ENCODE data around the gene SNAI3. TPM values are rescaled to one million over a fixed set of nuclear protein-coding genes. Genes with fewer than 3 reads are reported as not detected.

Gene SNAI3
- total RNA-seq, 1 experiment from 2014 or later, result not detected

DNA sequence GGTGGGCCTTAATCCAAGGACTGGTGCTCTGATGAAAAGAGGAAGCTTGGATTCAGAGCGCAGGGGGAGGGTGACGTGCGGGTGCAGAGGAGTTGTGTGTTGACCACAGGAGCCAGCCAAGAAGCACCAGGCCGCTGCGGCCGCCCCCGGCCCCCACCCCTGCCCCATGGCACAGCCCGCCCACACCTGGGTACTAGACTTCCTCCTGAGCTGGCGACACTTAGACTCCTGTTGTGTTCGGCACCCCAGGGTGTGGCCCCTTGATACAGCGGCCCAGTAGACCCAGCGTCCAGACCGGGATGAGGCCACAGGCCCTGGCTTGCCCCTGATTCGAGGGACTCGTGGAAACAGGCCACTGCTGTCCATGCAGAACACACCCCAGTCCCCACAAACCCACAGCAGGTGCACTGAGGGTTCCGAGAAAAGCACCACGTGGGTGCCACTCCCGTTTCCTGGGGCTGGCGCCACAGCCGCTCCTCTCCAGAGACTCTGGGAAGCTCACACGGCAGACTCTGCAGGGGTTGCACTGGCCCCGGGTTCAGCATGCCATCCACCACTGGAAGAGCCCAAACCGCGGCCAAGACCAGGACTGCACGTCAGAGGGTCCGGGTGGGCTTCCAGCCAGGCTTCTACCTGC lies 5.7 kb upstream of the SNAI3 start:
- DNase-seq (ENCODE audit: low spot score), result no peak

DNA sequence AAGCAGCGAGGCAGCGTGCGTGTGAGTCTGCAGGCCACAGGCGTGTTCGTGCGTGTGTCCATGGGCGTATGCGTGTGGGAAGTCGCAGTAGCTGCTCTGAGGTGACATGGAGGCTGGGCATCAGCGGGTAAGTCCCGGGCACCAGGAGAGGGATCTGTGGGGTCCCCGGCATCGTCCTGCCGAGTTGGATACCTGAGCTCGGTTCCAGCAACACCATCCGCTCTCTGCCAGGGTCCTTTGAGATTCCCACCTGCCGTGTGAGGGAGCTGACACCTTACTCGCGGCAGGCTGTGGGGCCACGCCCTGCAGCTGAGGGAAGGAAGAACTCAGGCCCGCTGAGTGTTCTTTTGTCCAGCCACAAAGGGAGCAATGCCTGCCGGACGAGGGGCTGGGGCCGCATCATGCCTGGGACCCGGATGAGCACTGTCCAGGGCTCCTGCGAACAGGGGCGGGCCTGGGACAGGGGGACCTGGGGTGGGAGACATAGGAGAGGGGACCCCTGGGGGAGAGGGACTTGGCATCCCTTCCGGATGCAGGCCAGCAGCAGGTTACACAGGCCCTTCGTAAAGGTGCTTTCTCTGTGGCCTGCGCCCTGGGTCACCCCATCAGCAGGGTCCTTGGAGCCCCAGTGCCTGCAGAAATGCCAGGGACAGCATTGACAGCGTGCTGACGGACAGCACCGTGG lies 5.0 kb upstream of the SNAI3 start:
- DNase-seq (ENCODE audit: low spot score), result no peak

DNA sequence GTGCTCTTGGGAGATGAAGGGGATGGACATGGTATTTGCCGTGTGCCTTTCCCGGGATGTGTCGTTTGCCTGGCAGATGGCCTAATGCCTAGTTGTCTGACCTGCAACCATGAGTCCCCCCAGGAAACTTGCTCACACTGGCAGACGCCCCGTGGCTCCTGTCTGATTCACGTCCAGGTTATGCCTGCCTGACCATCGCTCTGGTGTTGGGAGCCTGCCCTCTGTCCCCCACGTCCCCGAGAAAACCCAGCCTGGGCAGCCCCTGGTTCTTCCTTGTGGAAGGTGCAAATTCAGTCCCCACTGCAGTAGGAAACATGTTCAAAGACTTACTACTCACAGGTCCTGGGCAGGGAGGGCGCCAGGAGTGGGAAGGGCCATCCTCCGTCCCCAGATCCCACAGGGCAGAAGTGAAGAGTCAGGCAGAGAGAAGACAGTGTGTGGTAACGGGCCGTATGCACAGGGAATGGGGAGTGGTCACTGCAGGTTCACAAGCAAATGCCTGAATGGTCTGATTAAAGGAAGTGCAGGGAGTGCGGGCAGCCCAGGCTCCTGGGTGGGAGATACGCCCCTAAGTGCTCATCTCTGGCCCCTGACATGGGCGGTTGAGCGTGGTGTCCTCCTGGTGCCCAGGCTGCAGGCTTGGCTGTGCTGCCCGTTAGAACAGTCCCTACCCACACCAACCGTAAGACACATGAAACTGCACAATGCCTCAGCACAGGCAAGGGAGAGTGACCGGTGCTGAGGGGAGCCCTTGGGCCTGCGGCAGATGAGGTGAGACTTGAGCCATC lies 4.2 kb upstream of the SNAI3 start:
- DNase-seq (ENCODE audit: low spot score), result no peak

DNA sequence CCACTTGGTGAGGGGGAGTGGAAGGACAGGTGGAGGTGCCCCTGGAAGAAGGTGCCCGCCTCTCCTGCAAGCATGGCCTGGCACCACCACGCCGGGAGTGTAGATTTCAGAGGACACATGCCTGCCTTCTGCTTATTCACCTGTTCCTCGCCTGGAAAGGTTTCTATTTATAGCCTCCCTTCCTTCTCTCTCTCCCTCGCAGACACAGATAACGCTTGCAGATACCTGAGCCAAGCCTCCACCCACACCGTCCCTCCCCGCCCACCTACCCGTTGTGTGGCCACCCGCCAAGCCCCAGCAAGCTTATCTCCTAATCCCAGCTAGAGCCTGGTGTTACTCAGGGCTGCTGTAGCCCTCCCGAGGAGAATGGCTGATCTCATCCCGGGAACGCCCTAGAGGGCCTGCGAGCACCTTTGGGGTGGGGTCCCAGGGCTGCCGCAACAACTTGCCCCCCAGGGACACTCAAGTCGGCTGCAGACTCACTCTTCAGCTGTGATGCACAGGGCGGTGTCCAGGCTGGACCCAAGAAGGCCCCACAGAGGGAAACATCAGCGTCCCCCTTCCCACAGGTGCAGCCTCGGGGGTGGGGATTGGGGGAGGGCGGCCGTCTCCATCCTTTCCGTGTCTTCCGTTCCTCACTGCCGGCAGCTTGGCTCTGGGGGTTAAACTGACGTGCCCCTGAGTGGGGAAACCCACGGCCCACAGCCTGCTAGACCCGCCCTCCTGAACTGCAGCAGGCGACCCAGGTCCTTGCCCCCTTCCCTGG lies 1.9 kb upstream of the SNAI3 start:
- no peak for DNase-seq (ENCODE audit: low spot score)

DNA sequence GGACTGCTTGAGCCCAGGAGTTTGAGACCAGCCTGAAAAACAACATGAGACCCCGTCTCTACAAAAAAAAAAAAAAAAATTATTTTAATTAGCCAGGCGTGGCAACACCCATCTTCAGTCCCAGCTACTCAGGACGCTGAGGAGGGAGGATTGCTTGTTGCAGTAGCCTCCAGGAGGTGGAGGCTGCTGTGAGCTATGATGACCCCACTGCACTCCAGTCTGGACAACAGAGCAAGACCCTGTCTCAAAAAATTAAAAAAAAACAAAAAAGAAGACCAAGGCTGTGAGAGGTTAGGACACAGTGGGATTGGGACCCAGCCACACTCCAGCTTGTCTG lies 1.3 kb upstream of the SNAI3 start:
- no peak for DNase-seq (ENCODE audit: low spot score)

DNA sequence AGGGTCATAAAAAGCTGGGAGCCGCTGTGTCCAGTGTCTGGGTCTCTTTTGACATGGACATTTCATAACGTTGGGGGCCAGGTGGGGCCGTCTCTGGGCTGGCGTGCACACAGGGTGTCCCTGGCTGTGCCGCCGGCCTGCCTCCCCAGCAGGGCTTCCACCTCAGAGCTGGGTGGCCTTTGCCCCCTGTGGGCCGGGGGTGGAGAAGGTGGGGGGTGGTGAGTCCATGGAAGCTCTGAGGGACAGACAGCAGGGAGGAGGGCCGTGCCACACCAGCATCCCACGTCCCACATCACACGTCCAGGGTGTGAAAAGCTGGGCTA lies 908 bp upstream of the SNAI3 start:
- DNase-seq (ENCODE audit: low spot score), result no peak

DNA sequence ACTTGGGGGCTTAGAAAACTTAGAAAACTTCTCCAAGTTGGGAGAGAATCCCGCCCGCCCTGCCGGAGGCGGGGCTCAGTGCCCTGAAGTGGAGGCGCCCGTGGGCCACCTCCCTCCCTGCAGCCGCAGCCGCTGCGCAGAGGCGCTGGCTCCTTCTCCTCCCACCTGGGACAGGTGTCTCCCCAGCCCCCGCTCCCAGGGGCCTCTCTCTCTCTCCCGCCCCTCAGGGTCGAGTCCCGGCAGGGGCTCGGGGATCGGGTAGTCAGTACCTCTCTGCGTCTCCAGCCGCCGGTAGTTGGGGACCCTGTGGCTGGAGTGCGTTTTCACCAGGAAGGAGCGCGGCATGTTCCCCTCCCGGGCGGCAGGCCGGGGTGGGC lies 257 bp downstream of the SNAI3 start:
- no peak for DNase-seq (ENCODE audit: low spot score)

DNA sequence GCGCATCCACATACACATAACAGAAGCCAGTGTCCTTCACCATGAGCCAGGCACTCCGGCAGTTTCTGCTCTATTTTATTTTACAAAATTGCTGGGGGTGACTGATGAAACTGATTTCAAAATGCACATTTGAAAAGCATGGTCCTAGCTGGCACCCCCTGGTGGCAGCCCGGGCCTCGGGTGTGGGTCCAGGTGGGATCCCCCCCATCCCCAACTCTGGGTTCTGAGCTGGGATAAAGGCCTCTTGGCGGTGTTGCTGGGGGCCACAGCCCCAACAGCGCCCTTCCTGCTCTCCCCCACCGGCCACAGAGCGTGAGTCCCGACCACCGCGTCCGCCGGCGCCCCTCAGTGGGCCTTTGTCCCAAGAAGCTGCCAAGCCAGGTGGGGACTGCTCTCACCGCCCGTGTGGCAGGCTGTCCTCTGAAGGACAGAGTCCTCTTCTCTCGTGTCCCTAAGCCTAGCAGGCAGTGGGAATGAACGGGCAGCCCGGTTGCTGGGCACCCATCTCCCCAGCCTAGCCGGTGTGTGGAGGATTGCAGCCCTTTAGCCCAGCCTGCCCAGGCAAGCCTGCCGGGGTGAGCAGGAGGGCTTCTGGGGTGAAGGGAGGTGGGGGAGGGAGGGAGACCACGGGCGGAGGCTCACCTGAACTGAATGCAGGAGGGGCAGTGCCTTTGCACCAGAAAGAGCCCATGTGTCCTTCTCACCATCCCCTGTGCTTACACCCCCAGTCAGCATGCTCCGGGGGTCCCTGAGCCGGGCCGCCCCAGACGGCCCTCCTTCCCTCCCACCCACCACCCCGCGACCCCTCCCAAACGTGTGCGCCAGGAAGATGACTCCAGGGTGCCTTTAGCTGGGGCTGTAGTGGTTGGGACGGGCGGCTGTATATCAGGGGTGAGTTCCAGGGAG lies 898 bp downstream of the SNAI3 start:
- DNase-seq (ENCODE audit: low spot score), result no peak

DNA sequence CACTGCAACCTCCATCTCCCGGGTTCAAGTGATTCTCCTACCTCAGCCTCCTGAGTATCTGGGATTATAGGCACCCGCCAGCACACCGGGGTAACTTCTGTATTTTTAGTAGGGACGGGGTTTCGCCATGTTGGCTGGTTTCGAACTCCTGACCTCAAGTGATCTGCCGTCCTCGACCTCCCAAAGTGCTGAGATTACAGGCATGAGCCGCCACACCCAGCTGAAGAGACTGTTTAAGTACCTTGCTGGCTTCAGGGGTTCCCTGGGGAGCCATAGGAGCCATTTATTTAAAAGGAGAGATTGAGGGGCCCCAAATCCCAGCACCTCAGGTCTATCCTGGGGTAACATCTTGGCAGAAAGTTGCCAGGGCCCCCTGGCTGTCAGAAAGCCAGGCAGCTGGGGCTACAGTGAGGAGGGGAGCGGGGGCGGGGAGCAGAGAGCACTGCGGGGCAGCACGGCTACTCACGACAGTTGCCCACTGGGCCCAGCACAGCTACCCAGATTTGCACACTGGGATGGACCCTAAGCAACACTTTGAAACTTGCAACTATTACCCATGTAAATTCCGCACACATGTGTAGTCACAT lies 1.6 kb downstream of the SNAI3 start:
- no peak for DNase-seq (ENCODE audit: low spot score)

DNA sequence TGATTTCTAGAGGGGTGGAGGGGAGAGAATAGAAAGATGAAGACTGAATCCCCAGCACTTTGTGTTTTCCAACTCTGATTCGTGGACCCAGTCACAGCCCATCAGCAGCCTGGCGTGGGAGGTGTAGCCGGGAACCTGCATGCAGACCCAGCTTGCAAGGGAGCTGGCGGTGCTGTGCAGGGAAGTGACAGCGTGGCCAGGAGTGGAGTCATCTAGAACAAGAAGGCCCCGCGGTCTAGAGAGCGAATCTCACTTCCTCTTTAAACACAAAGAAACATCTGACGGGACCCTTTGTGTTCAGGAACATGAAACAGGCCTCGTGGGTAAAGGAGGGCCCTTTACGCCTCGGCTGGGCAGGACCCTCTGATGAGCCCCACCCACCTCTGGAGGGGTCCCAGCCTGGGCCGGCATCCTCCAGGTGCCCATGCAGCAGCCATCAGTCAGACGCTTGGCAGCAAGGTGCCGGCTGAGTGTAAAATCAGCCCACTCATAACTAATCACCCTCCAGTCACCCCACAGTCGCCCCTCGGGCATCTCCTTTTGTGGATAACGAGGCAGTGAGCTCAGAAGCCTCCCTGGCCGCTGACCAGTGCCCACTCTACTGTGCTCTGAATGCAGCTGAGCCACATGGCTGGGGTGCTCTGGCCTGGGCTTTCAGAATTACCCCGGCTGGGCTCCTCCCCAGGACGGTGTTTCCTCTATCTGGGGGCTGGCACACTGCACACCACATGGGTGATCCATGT lies 4.4 kb downstream of the SNAI3 start:
- no peak for DNase-seq (ENCODE audit: low spot score)

DNA sequence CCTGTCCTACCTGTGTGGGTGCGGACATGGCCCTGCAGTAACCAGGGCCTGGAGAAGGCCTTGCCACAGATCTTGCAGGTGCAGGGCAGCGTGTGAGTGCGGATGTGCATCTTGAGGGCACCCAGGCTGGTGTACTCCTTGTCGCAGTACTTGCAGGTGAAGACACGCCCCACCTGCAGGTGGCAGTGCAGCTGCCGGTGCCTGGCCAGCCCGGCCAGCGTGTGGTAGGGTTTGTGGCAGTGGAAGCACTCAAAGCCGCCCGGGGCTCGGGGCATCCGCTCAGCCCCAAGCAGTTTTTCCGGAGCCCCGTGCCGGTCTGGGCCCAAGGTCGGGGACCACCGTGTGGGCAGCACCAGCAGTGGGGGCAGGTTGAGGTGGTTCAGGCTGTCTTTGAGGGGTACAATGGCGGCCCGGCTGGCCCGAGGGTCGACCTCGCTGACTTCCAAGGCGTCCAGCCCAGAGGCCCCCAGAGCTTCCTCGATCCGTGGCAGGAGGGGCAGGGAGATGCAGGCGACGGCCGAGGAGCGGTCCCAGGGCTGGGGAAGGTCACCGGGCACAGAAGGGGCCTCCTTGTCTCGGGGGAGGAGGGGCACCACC lies 5.1 kb downstream of the SNAI3 start:
- no peak for DNase-seq (ENCODE audit: low spot score)

DNA sequence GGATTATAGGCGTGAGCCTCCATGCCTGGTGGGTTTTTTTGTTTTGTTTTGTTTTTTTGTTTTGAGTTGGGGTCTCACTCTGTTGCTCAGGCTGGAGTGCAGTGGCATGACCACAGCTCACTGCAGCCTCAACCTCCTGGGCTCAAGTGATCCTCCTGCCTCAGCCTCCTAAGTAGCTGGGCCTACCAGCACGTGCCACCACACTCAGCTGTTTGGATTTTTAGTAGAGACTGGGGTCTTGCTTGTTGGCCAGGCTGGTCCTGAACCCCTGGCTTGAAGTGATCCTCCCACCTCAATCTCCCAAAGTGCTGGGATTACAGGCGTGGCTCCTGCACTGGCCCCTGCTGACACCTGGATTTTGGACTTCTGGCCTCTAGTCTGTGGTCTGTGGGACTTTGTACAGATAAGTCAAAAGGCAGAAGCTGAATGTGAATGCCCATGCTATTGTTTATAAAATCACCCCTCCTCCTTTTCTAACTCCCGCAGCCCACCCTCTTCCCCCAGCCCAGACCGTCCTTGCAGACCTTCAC lies 5.7 kb downstream of the SNAI3 start:
- no peak for DNase-seq (ENCODE audit: low spot score)

DNA sequence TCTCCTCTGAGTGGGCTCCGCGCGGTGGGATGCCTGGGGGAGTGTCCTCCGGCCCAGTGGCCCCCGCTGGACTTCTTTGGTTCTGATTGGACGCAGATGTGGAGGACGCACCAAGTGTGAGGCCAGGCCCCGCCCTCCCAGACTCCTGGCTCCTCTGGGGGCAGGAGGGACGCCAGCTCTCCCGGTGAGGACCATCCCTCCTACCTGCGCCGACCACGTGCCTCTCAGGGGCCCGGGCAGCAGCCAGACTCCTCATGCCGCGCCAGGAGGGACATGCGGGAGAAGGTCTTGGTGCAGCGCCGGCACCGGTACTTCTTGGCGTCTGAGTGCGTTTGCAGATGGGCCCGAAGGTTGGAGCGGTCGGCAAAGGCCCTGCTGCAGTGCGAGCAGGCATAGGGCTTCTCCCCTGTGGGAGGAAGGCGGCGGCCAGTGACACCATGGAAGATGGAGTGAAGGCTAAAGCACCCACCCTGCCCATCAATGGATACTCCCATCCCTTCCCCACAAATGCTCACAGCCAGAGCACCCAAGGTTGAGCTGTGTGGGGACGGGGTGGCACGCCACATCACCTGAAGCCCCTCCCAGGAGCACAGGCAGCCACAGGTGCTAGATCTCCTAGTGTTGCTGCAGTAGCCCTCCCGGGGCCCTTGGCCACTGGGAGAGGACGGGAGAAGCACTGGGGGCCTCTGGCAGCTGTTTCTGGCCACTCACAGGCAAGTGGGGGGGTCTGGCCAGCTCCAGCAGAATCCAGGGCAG lies 7.9 kb downstream of the SNAI3 start:
- DNase-seq (ENCODE audit: low spot score), result no peak

DNA sequence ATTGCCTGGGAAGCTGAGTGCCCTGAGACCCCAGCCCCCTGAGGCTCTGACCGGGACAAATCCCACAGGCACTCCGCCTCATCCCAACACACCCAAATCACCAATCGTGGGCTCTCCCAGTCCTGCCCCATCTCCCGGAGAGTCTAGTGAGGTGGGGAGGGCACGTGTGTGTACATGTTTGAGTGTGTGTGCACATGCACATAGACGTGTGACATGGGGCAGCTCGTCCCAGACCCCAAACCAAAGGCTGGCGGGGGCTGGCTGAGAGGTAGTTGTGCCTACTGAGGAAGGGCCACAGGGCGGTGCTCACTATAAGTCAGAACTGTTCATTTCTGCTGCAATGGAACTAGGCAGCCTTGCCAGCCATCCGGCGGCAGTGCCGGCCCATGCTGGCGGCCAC lies 8.6 kb downstream of the SNAI3 start:
- no peak for DNase-seq (ENCODE audit: low spot score)

DNA sequence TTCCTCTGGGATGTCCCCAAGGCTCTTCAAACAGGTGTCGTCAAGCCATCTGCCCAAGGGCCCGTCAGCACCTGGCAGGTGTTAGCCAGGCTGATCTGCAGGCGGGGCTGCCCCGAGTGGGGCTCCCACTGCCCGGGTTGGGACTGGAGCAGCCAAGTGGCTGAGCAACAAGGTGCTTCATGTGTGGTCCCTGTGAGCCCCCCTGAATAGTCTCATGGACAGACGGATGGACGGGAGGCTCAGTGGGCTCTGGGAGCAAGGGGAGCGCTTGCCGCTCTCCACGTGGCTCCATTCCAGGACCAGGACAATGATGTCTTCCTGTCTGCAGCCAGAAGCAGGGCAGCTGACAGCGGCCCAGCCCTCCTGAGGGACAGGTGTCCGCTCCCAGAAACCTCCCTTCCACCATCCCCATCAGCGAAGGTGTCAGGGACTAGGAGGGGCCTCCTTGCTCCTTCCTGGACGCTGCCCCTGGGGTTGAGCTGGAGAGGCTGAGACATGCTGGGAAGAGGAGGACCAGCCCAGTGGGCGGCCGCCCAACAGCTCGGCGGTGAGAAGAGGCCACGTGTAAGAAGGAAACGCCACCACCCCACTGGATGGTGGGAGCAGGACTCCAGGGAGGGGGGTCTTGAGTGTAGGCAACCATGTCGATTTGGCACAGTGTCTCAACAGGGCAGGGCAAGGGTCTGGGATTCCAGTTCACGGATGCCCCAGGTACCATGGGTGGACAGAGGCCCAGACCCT lies 9.6 kb downstream of the SNAI3 start:
- DNase-seq (ENCODE audit: low spot score), result no peak

DNA sequence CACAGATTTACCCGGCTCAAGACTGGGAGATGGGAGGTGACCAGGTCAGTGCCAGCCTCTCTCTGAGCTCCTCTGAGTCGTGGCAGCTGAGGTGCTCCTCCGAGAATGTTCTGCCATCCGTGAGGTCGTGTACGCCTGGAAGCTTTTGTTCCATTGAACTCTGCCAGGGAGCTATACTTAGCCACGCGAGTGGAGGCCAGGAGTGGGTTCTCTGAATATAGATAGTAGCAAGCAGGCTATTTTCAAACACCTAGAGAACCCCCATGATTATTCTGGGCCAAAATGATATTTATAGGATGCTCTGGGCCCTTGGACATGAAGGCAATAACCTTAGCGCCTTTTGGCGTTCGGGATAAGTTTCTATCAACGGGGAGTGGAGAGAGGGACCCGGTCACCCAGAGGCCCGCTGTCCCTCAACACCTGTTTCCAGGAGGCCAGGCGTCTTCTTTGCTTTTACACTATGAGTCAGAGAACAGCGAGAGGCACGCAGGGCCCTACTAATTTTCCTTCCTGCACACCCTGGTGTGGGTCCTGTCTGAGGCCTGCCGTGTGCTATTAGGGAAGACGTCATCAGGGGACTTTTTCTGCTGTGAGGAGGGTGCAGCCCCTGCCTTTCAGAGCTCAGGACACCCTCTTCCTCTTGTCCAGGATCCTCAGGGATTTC lies 12.5 kb downstream of the SNAI3 start:
- no peak for DNase-seq (ENCODE audit: low spot score)

DNA sequence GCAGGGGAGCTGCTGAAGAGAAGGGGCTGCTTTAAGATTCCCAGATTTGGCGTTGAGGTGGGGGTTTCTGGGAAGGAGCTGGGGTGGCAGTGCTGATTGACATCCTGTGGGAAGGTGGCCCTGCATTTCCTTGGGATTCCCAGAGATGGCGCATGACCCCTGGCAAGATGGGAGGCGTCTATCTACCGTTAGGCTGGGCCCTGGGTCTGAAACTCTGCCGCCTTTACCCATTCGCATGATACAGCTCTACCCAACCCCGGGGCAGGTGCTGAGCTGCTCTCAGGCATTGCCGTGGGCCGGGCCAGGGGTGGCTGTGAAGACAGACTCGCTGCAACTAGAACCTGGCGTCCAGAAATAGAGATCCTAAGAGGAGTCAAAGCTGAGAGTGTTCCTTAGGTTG lies 13.5 kb downstream of the SNAI3 start:
- DNase-seq (ENCODE audit: low spot score), result no peak

DNA sequence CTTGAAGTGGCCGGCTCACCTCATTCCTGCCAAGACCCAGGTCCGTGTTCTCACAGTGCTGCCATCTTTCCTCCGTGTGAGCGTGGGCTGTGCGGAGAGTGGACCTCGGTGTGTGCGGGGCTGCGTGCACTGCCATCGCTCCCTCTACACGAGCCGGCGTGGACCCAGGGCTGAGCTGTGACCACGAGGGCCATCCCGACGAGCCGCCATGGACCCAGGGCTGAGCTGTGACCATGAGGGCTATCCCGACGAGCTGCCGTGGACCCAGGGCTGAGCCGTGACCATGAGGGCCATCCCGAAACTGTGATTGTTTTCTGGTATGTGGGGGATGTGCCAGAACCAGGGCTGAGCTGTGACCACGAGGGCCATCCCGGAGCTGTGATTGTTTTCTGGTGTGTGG lies 14.5 kb downstream of the SNAI3 start:
- no peak for DNase-seq (ENCODE audit: low spot score)

Measured in A172 (cell line).